Mammary epithelial cell (primary cell): Measurements from ENCODE around the gene TMEM115.

Source experiments
- CTCF ChIP-seq, 2 donors: IDR thresholded peaks in 1 of 2; conservative IDR thresholded peaks in 1 of 2; 2 replicates each; pipeline ENCODE4 v1.5.1; 2011 to 2012; ENCODE audit warnings: inconsistent platforms in 2 of 2, low read length in 2 of 2, mild to moderate bottlenecking in 2 of 2, control low read depth in 1 of 2, low read depth in 1 of 2; ENCODE audit not compliant: insufficient read depth in 1 of 2; ENCODE audit errors: extremely low read depth in 1 of 2
- EZH2 ChIP-seq: IDR thresholded peaks from 2 replicates; pipeline ENCODE4 v1.6.1; 2012; ENCODE audit warnings: low read length, inconsistent platforms, borderline replicate concordance

- TF ChIP-seq CTCF (conservative IDR thresholded peaks at IDR 0.05 in 1 of 2, IDR thresholded peaks at IDR 0.05 in 1 of 2; ENCODE audit: extremely low read depth in 1 of 2, insufficient read depth in 1 of 2, low read depth in 1 of 2, low read length in 2 of 2) (no peak), EZH2 (no peak)
These were observed 1.8 kb downstream of the TMEM115 start for GRCh38 chr3:50357481-50357880.
